ENCODE results near the gene LKAAEAR1. TPM values are rescaled to one million over a fixed set of nuclear protein-coding genes. Genes with fewer than 3 reads are reported as not detected.

Gene LKAAEAR1
- total RNA-seq, 2 donors from 2014 or later = not detected

GRCh38 chr20:64103871-64104666, 19.9 kb upstream of the LKAAEAR1 start:
- no peak overlapping the region for H3K27ac Mint-ChIP-seq
- no peaks in the 10 kb centered on the region for H3K9me3 Mint-ChIP-seq
- no peaks in the 10 kb centered on the region for H3K36me3 Mint-ChIP-seq
- DNase-seq (ENCODE audit: low spot score in 2 of 2) (peak; percentile 2 to 51), ATAC-seq (no peak)

- H3K27ac Mint-ChIP-seq = no peak overlapping the region
- no peaks in the 10 kb centered on the region for H3K36me3 Mint-ChIP-seq
- H3K9me3 Mint-ChIP-seq = no peaks in the 10 kb centered on the region
- no peak for ATAC-seq
- peak in 1 of 2 donors; percentile 41 for DNase-seq (ENCODE audit: low spot score in 2 of 2)
These were observed 18.6 kb upstream of the LKAAEAR1 start for GRCh38 chr20:64102647-64103354.

- ATAC-seq = peak; percentile 77 to 93
- Mint-ChIP-seq H3K27ac (no peak overlapping the region), H3K9me3 (peaks cover under 1 to 1% of the 10 kb centered on the region in 2 donors), H3K36me3 (no peaks in the 10 kb centered on the region)
- peak; percentile 49 to 91 for DNase-seq (ENCODE audit: low spot score in 2 of 2)
These were observed 17.8 kb upstream of the LKAAEAR1 start for GRCh38 chr20:64101731-64102621.

GRCh38 chr20:64100946-64101688, 16.9 kb upstream of the LKAAEAR1 start:
- H3K36me3 Mint-ChIP-seq = no peaks in the 10 kb centered on the region
- no peak for ATAC-seq
- no peak overlapping the region for H3K27ac Mint-ChIP-seq
- peaks cover 5% of the 10 kb centered on the region in 2 donors for H3K9me3 Mint-ChIP-seq
- no peak for DNase-seq (ENCODE audit: low spot score in 2 of 2)

- Mint-ChIP-seq H3K9me3 (peaks cover 5% of the 10 kb centered on the region in 2 donors), H3K36me3 (no peaks in the 10 kb centered on the region), H3K27ac (no peak overlapping the region)
- ATAC-seq = no peak
- DNase-seq (ENCODE audit: low spot score in 2 of 2) = no peak
These were observed 16.3 kb upstream of the LKAAEAR1 start for GRCh38 chr20:64100566-64100888.

- H3K36me3 Mint-ChIP-seq = no peaks in the 10 kb centered on the region
- no peak for ATAC-seq
- DNase-seq (ENCODE audit: low spot score in 2 of 2) = no peak
- no peak overlapping the region for H3K27ac Mint-ChIP-seq
- H3K9me3 Mint-ChIP-seq = peaks cover 5% of the 10 kb centered on the region in 2 donors
These were observed 15.8 kb upstream of the LKAAEAR1 start for GRCh38 chr20:64099880-64100565.

- Mint-ChIP-seq H3K36me3 (no peaks in the 10 kb centered on the region), H3K9me3 (peaks cover 5% of the 10 kb centered on the region in 2 donors), H3K27ac (no peak overlapping the region)
- DNase-seq (ENCODE audit: low spot score in 2 of 2) (no peak), ATAC-seq (no peak)
These were observed 15.0 kb upstream of the LKAAEAR1 start for GRCh38 chr20:64099086-64099786.

GRCh38 chr20:64098471-64099013, 14.3 kb upstream of the LKAAEAR1 start:
- Mint-ChIP-seq H3K9me3 (peaks cover 5% of the 10 kb centered on the region in 2 donors), H3K27ac (no peak overlapping the region), H3K36me3 (no peaks in the 10 kb centered on the region)
- DNase-seq (ENCODE audit: low spot score in 2 of 2) = no peak
- ATAC-seq = no peak

- DNase-seq (ENCODE audit: low spot score in 2 of 2) (no peak), ATAC-seq (no peak)
- Mint-ChIP-seq H3K9me3 (peaks cover 5% of the 10 kb centered on the region in 2 donors), H3K36me3 (no peaks in the 10 kb centered on the region), H3K27ac (no peak overlapping the region)
These were observed 12.3 kb upstream of the LKAAEAR1 start for GRCh38 chr20:64096535-64096934.

GRCh38 chr20:64095927-64096326, 11.7 kb upstream of the LKAAEAR1 start:
- H3K27ac Mint-ChIP-seq = no peak overlapping the region
- no peaks in the 10 kb centered on the region for H3K36me3 Mint-ChIP-seq
- peaks cover 5% of the 10 kb centered on the region in 2 donors for H3K9me3 Mint-ChIP-seq
- DNase-seq (ENCODE audit: low spot score in 2 of 2) = no peak
- ATAC-seq = peak; percentile 54 to 56

- DNase-seq (ENCODE audit: low spot score in 2 of 2) (no peak), ATAC-seq (no peak)
- Mint-ChIP-seq H3K9me3 (peaks cover 5% of the 10 kb centered on the region in 2 donors), H3K36me3 (no peaks in the 10 kb centered on the region), H3K27ac (no peak overlapping the region)
These were observed 11.3 kb upstream of the LKAAEAR1 start for GRCh38 chr20:64095455-64095854.

- H3K9me3 Mint-ChIP-seq = peaks cover 5% of the 10 kb centered on the region in 2 donors
- DNase-seq (ENCODE audit: low spot score in 2 of 2) (no peak), ATAC-seq (peak in 1 of 2 donors; percentile 9)
- H3K27ac Mint-ChIP-seq = peak overlapping the region in 1 of 2 donors; percentile 33
- H3K36me3 Mint-ChIP-seq = no peaks in the 10 kb centered on the region
These were observed 8.9 kb upstream of the LKAAEAR1 start for GRCh38 chr20:64093013-64093503.

GRCh38 chr20:64092258-64093012, 8.2 kb upstream of the LKAAEAR1 start:
- H3K27ac Mint-ChIP-seq = no peak overlapping the region
- no peak for DNase-seq (ENCODE audit: low spot score in 2 of 2)
- no peaks in the 10 kb centered on the region for H3K36me3 Mint-ChIP-seq
- peak in 1 of 2 donors; percentile 46 for ATAC-seq
- H3K9me3 Mint-ChIP-seq = peaks cover 5% of the 10 kb centered on the region in 2 donors

- peaks cover 2% of the 10 kb centered on the region in 2 donors for H3K9me3 Mint-ChIP-seq
- H3K27ac Mint-ChIP-seq = no peak overlapping the region
- ATAC-seq (no peak), DNase-seq (ENCODE audit: low spot score in 2 of 2) (no peak)
- H3K36me3 Mint-ChIP-seq = no peaks in the 10 kb centered on the region
These were observed 7.6 kb upstream of the LKAAEAR1 start for GRCh38 chr20:64091770-64092169.
